BE2C (cell line): Measurements from ENCODE around the gene SLC44A3.

Source experiments
- DNase-seq: peaks from one replicate; pipeline ENCODE4 v3.0.0-alpha.2; 2020
- H3K27me3 ChIP-seq: fragments of 250-450 bp; sonication (Bioruptor Pico); 2 replicates; pipeline ENCODE4 v1.5.1; 2020; ENCODE audit warnings: mild to moderate bottlenecking
- H3K36me3 ChIP-seq: fragments of 250-450 bp; sonication (Bioruptor Pico); 2 replicates; pipeline ENCODE4 v1.5.1; 2020; ENCODE audit warnings: mild to moderate bottlenecking
- H3K4me1 ChIP-seq: fragments of 250-450 bp; sonication (Bioruptor Pico); 2 replicates; pipeline ENCODE4 v1.5.1; 2020
- H3K4me3 ChIP-seq: 2 replicates; pipeline ENCODE4 v1.5.1; 2011; ENCODE audit warnings: low read depth, low read length
- H3K9me3 ChIP-seq: fragments of 250-450 bp; sonication (Bioruptor Pico); 2 replicates; pipeline ENCODE4 v1.5.1; 2020
- TF ChIP-seq, protein P1 (sequence below): IDR thresholded peaks from 2 replicates; pipeline ENCODE4 v1.5.1; 2012; ENCODE audit warnings: mild to moderate bottlenecking, low read depth, low read length

SLC44A3 gene

GRCh38 chr1:94823116-94823515 is 3.0 kb downstream of the SLC44A3 start:
- DNase-seq = no peak
- TF ChIP-seq, protein P1, sequence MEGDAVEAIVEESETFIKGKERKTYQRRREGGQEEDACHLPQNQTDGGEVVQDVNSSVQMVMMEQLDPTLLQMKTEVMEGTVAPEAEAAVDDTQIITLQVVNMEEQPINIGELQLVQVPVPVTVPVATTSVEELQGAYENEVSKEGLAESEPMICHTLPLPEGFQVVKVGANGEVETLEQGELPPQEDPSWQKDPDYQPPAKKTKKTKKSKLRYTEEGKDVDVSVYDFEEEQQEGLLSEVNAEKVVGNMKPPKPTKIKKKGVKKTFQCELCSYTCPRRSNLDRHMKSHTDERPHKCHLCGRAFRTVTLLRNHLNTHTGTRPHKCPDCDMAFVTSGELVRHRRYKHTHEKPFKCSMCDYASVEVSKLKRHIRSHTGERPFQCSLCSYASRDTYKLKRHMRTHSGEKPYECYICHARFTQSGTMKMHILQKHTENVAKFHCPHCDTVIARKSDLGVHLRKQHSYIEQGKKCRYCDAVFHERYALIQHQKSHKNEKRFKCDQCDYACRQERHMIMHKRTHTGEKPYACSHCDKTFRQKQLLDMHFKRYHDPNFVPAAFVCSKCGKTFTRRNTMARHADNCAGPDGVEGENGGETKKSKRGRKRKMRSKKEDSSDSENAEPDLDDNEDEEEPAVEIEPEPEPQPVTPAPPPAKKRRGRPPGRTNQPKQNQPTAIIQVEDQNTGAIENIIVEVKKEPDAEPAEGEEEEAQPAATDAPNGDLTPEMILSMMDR = no peak
- H3K36me3 ChIP-seq = no peaks in the 10 kb centered on the region

DNA sequence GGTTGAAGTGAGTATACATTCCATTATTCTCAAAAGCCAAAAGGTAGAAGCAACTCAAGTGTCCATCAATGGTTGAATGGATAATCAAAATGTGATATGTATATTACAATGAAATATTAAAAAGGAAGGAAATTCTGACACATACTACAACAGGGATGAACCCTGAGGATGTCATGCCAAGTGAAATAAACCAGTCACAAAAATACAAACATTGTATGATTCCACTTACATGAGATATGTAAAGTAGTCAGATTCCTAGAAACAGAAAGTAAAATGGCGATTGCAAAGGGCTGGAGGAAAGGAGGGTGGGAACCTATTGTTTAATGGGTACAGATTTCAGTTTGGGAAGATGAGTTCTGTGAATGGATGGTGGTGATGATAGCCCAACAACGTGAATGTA is 5.8 kb downstream of the SLC44A3 start:
- TF ChIP-seq, protein P1 = no peak
- Histone ChIP-seq H3K27me3 (no peaks in the 10 kb centered on the region), H3K4me1 (no peaks in the 10 kb centered on the region; the same call in 1 of the 2 replicates), H3K9me3 (no peaks in the 10 kb centered on the region), H3K36me3 (no peaks in the 10 kb centered on the region), H3K4me3 (no peak overlapping the region)
- DNase-seq = no peak

More at GRCh38 chr1:94823116-94823515, 3.0 kb downstream of the SLC44A3 start:
- no peaks in the 10 kb centered on the region for H3K27me3 ChIP-seq
- H3K9me3 ChIP-seq = no peaks in the 10 kb centered on the region
- no peaks in the 10 kb centered on the region; the same call in 1 of the 2 replicates for H3K4me1 ChIP-seq
- H3K4me3 ChIP-seq = no peak overlapping the region

- no peaks in the 10 kb centered on the region for H3K4me1 ChIP-seq
- H3K9me3 ChIP-seq = no peaks in the 10 kb centered on the region
- H3K27me3 ChIP-seq = no peaks in the 10 kb centered on the region
- H3K4me3 ChIP-seq = no peak overlapping the region
- H3K36me3 ChIP-seq = no peaks in the 10 kb centered on the region
- DNase-seq = no peak
- TF ChIP-seq, protein P1 = no peak
Observed at GRCh38 chr1:94827434-94827833, 7.3 kb downstream of the SLC44A3 start.

DNA sequence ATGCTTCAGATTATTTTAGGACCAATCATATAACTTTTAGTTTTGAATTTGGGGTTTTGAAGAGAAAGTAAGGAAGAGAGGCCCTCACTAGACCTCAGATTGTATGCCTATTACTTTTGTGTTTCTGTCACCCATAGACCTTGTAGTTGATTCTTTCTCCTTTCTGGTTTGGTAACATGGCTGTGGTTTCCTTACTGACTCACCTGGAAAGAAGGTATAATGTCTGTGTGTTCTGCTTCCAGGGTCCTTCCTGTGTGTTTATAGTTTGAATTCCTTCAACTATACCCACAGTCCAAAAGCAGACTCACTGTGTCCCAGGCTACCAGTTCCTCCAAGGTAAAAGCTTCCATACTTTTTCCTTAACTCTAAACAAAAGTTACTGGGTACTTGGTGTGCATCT is 8.1 kb downstream of the SLC44A3 start:
- no peak for DNase-seq

GRCh38 chr1:94831641-94832040 is 11.5 kb downstream of the SLC44A3 start:
- H3K9me3 ChIP-seq = no peaks in the 10 kb centered on the region
- H3K4me1 ChIP-seq = no peaks in the 10 kb centered on the region
- no peaks in the 10 kb centered on the region for H3K27me3 ChIP-seq
- H3K36me3 ChIP-seq = no peaks in the 10 kb centered on the region
- no peak for DNase-seq
- TF ChIP-seq, protein P1 = no peak
- no peak overlapping the region for H3K4me3 ChIP-seq

More for the DNA sequence above, 8.1 kb downstream of the SLC44A3 start:
- TF ChIP-seq, protein P1 = no peak
- H3K9me3 ChIP-seq = no peaks in the 10 kb centered on the region
- no peaks in the 10 kb centered on the region for H3K36me3 ChIP-seq
- no peaks in the 10 kb centered on the region for H3K4me1 ChIP-seq
- no peaks in the 10 kb centered on the region for H3K27me3 ChIP-seq
- H3K4me3 ChIP-seq = no peak overlapping the region

DNA sequence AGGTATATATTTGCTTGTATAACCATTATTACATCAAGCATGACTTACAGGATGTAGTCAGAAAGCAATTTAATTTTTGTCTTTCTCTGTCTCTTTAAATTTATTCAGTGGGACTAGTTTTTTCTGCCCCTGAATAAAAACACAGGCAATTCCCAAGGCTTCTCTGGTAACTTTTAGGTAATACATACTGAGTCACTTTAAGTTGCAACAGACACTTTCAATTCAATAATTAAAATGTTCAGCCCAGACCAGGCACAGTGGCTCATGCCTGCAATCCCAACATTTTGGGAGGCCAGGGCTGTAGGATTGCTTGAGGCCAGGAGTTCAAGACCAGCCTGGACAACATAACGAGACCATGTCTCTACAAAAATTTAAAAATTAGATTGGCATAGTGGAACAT is 12.3 kb downstream of the SLC44A3 start:
- H3K36me3 ChIP-seq = no peaks in the 10 kb centered on the region
- DNase-seq = no peak

More for the DNA sequence above, 12.3 kb downstream of the SLC44A3 start:
- Histone ChIP-seq H3K4me3 (no peak overlapping the region), H3K27me3 (no peaks in the 10 kb centered on the region), H3K4me1 (no peaks in the 10 kb centered on the region), H3K9me3 (no peaks in the 10 kb centered on the region)
- TF ChIP-seq, protein P1 = no peak
